GM12878 (cell line): Measurements from ENCODE around the gene DELE1.

Source experiments
- ATF2 ChIP-seq: IDR thresholded peaks from 2 replicates; pipeline ENCODE4 v1.6.1; 2012; ENCODE audit warnings: low read length, inconsistent platforms
- EGR1 ChIP-seq, 2 experiments: IDR thresholded peaks; 1 replicate in 1 of 2; 2 replicates in 1 of 2; pipeline ENCODE4 v1.6.1; 2011 to 2012; ENCODE audit warnings: low read depth in 2 of 2, low read length in 2 of 2, borderline replicate concordance in 1 of 2, mild to moderate bottlenecking in 1 of 2, moderate library complexity in 1 of 2
- ETV6 ChIP-seq, 2 experiments: fragments of 450-650 bp in 1 of 2; IDR thresholded peaks in 1 of 2; conservative IDR thresholded peaks in 1 of 2; 2 replicates each; pipeline ENCODE4 v1.6.1; 2014; ENCODE audit warnings: antibody characterized with exemption in 1 of 2, borderline replicate concordance in 1 of 2, low read depth in 1 of 2, mild to moderate bottlenecking in 1 of 2, moderate library complexity in 1 of 2
- HCFC1 ChIP-seq: fragments of 150-350 bp; IDR thresholded peaks from 2 replicates; pipeline ENCODE4 v1.6.1; 2014; ENCODE audit warnings: low read length
- KDM1A ChIP-seq: fragments of 200-600 bp; sonication (generic); IDR thresholded peaks from 2 replicates; pipeline ENCODE4 v1.6.1; 2016; ENCODE audit warnings: borderline replicate concordance
- SP1 ChIP-seq: IDR thresholded peaks from one replicate; pipeline ENCODE4 v1.6.1; 2011; ENCODE audit warnings: low read depth, low read length
- TAF1 ChIP-seq: IDR thresholded peaks from 2 replicates; pipeline ENCODE4 v1.6.1; 2011; ENCODE audit warnings: mild to moderate bottlenecking, low read depth, low read length, borderline replicate concordance
- ZBTB40 ChIP-seq: fragments of 450-650 bp; IDR thresholded peaks from 2 replicates; pipeline ENCODE4 v1.6.1; 2016; ENCODE audit warnings: mild to moderate bottlenecking, moderate library complexity, borderline replicate concordance
- ZSCAN29 ChIP-seq: fragments of 450-650 bp; IDR thresholded peaks from 2 replicates; pipeline ENCODE4 v1.6.1; 2017; ENCODE audit warnings: mild to moderate bottlenecking, moderate library complexity

- TF ChIP-seq HCFC1 (no peak), EGR1 (IDR thresholded peaks at IDR 0.05; ENCODE audit: borderline replicate concordance in 1 of 2, low read depth in 2 of 2, low read length in 2 of 2) (no peak), ATF2 (no peak), TAF1 (no peak), KDM1A (no peak), ETV6 (conservative IDR thresholded peaks at IDR 0.05 in 1 of 2, IDR thresholded peaks at IDR 0.05 in 1 of 2; ENCODE audit: borderline replicate concordance in 1 of 2, low read depth in 1 of 2) (no peak), SP1 (no peak), ZSCAN29 (no peak), ZBTB40 (no peak)
Measured at GRCh38 chr5:141877356-141878185, 46.1 kb upstream of the DELE1 start.
